Hepatocyte (in vitro differentiated cells): ENCODE results near the gene WDR70. TPM values are rescaled to one million over a fixed set of nuclear protein-coding genes. Genes with fewer than 3 reads are reported as not detected.
"Not testable (repeated sequence)": the region's sequence is repeated elsewhere in the genome, so short reads cannot be mapped to it uniquely, and the experiment has no call there.

Experiments
- DNase-seq: peaks from one replicate; pipeline ENCODE4 v3.0.0-alpha.2; 2016; ENCODE audit warnings: low spot score
- H2AFZ ChIP-seq: fragments of 200-600 bp; sonication (generic); 2 replicates; pipeline ENCODE4 v1.6.0; 2016; ENCODE audit warnings: antibody characterized with exemption, mild to moderate bottlenecking
- H3K27ac ChIP-seq: fragments of 200-600 bp; sonication (generic); 2 replicates; pipeline ENCODE4 v1.5.1; 2016; ENCODE audit warnings: mild to moderate bottlenecking
- H3K27me3 ChIP-seq: fragments of 200-600 bp; sonication (generic); 2 replicates; pipeline ENCODE4 v1.6.1; 2016
- H3K36me3 ChIP-seq: fragments of 200-600 bp; sonication (generic); replicated peaks from 2 replicates; pipeline ENCODE4 v1.5.1; 2016; ENCODE audit warnings: low read depth; ENCODE audit not compliant: insufficient read depth
- H3K4me1 ChIP-seq: fragments of 200-600 bp; sonication (generic); 2 replicates; pipeline ENCODE4 v1.5.1; 2016; ENCODE audit warnings: mild to moderate bottlenecking, moderate library complexity; ENCODE audit not compliant: insufficient read depth
- H3K4me2 ChIP-seq: fragments of 200-600 bp; sonication (generic); 2 replicates; pipeline ENCODE4 v1.6.0; 2016
- H3K4me3 ChIP-seq: fragments of 200-600 bp; sonication (generic); 2 replicates; pipeline ENCODE4 v1.5.1; 2016; ENCODE audit warnings: mild to moderate bottlenecking
- H3K79me2 ChIP-seq: fragments of 200-600 bp; sonication (generic); 2 replicates; pipeline ENCODE4 v1.6.0; 2017; ENCODE audit warnings: mild to moderate bottlenecking
- H3K9me2 ChIP-seq: fragments of 200-600 bp; sonication (generic); replicated peaks from 2 replicates; pipeline ENCODE4 v1.6.0; 2017; ENCODE audit warnings: mild to moderate bottlenecking; ENCODE audit not compliant: insufficient read depth
- H3K9me3 ChIP-seq: fragments of 200-600 bp; sonication (generic); 2 replicates; pipeline ENCODE4 v1.5.1; 2016; ENCODE audit warnings: low read depth, mild to moderate bottlenecking
- H4K20me1 ChIP-seq: fragments of 200-600 bp; sonication (generic); 2 replicates; pipeline ENCODE4 v1.6.0; 2016; ENCODE audit warnings: mild to moderate bottlenecking; ENCODE audit not compliant: insufficient read depth, poor library complexity, severe bottlenecking
- CTCF ChIP-seq: fragments of 200-600 bp; sonication (generic); IDR thresholded peaks from 2 replicates; pipeline ENCODE4 v1.5.1; 2016; ENCODE audit warnings: antibody characterized with exemption, mild to moderate bottlenecking; ENCODE audit not compliant: poor library complexity
- EZH2 ChIP-seq: fragments of 200-600 bp; sonication (generic); IDR thresholded peaks from 2 replicates; pipeline ENCODE4 v1.6.1; 2016; ENCODE audit warnings: antibody characterized with exemption, mild to moderate bottlenecking, borderline replicate concordance
- EZH2phosphoT487 ChIP-seq: fragments of 200-600 bp; sonication (generic); IDR thresholded peaks from one replicate; pipeline ENCODE4 v1.6.1; 2018; ENCODE audit warnings: antibody characterized with exemption, mild to moderate bottlenecking, low read depth, moderate library complexity; ENCODE audit not compliant: unreplicated experiment, severe bottlenecking
- WGBS: methylation state at CpG from one replicate; pipeline ENCODE4 v1.1.6; 2016; ENCODE audit warnings: low lambda C conversion rate; ENCODE audit errors: missing lambda C conversion rate; 5-methylcytosine and 5-hydroxymethylcytosine counted together
- polyA plus RNA-seq: library from polyadenylated mRNA; unstranded; fragments of >200 nt; fragmentation: Nextera tagmentation; extraction: Ambion mirVana; gene quantifications from 2 replicates; pipeline ENCODE4 v1.2.1, GENCODE V29; 2016
- total RNA-seq: library from RNA; depleted of rRNA; stranded (reverse); fragments of >200 nt; gene quantifications from 2 replicates; pipeline ENCODE4 v1.2.3, GENCODE V29; 2014

WDR70 gene
- total and polyA plus RNA-seq, 2 experiments from 2014 or later, result 22.3 to 37.0 TPM

DNA sequence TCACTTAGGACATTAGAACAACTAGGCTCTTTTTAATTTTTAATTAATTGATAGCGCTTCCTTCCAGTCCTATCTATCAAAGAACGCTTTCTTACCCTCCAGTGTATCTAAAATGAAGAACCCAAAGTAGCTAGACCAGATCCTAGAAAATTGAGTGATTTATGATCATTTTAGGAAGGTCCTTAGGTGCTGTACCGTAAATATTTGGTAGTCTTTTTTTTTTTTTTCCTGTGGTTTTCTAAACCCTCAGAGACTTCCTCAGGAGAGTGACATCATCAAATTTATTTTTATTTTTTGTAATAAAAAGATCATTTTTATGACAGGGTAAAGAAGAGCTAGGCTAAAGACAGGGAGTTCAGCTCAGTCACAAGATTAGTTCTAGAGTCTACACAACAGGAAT lies 197.4 kb downstream of the WDR70 start:
- no peaks in the 10 kb centered on the region for H3K27me3 ChIP-seq
- WGBS, result 94% methylated on average over 3 of the region's 3 CpGs
- no peak overlapping the region for H3K27ac ChIP-seq
- H3K9me3 ChIP-seq, result no peaks in the 10 kb centered on the region
- DNase-seq, result no peak
- no peak overlapping the region for H3K4me3 ChIP-seq
- H2AFZ ChIP-seq, result no peak overlapping the region
- no peak overlapping the region for H3K4me2 ChIP-seq
- H3K4me1 ChIP-seq, result peaks cover 6% of the 10 kb centered on the region
- TF ChIP-seq EZH2 (no peak), EZH2phosphoT487 (no peak), CTCF (no peak)
- H3K79me2 ChIP-seq, result no peaks in the 10 kb centered on the region
- H3K9me2 ChIP-seq, result no peaks in the 10 kb centered on the region
- no peaks in the 10 kb centered on the region for H3K36me3 ChIP-seq
- H4K20me1 ChIP-seq, result no peaks in the 10 kb centered on the region

DNA sequence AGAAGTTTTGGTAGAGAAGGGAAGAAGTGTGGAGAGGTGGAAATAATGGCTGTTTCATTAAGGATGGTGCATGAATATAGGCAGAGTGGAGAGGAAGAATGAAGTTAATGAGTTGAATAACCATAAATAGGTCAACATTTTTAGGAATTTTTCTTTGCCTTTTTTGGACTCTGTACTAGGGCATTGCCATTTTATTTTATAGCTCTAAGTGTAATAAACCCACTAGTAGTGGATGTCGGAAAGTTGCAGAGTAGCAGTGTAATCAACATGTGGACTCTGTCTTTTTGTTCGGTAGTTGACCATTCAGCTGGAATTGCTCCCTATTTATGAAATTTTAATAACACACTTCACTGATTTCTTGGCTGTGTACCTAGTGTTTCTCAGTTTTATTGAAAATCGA lies 199.1 kb downstream of the WDR70 start:
- Histone ChIP-seq H3K4me1 (peaks cover 6% of the 10 kb centered on the region), H4K20me1 (no peaks in the 10 kb centered on the region), H3K36me3 (no peaks in the 10 kb centered on the region), H3K79me2 (no peaks in the 10 kb centered on the region), H3K9me2 (no peaks in the 10 kb centered on the region), H3K27ac (no peak overlapping the region), H3K4me2 (no peak overlapping the region), H3K9me3 (no peaks in the 10 kb centered on the region), H2AFZ (no peak overlapping the region), H3K4me3 (no peak overlapping the region), H3K27me3 (no peaks in the 10 kb centered on the region)
- no peak for TF ChIP-seq EZH2
- TF ChIP-seq CTCF, result no peak
- no peak for TF ChIP-seq EZH2phosphoT487
- 93% methylated on average over 3 of the region's 3 CpGs for WGBS
- no peak for DNase-seq

DNA sequence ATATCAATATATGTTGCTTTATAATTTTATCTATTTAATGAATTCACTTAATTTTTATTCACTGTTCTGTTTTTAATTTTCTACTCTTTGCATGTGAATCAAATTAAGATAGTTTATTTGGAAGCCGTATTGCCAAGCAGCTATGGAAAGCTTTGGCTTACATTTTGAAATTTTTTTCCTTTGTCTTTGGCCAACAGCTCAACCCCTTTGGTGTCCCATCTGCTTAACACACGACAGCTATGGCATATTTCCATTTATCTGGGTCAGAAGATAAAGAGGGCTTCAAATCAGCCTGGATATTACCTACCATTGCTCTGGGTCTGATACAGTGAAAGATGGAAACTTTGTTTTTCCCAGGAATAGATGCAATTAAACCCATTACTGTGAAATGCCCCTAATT lies 201.0 kb downstream of the WDR70 start:
- no peaks in the 10 kb centered on the region for H3K79me2 ChIP-seq
- WGBS, result 79% methylated on average over 2 of the region's 2 CpGs
- H3K9me2 ChIP-seq, result no peaks in the 10 kb centered on the region
- H3K27me3 ChIP-seq, result no peaks in the 10 kb centered on the region
- H3K9me3 ChIP-seq, result no peaks in the 10 kb centered on the region
- no peak overlapping the region for H3K27ac ChIP-seq
- no peak for DNase-seq
- no peak overlapping the region for H3K4me3 ChIP-seq
- no peak for TF ChIP-seq EZH2phosphoT487
- TF ChIP-seq CTCF, result no peak
- TF ChIP-seq EZH2, result no peak
- no peak overlapping the region for H3K4me2 ChIP-seq
- no peak overlapping the region for H2AFZ ChIP-seq
- H3K4me1 ChIP-seq, result peaks cover 6% of the 10 kb centered on the region
- H4K20me1 ChIP-seq, result no peaks in the 10 kb centered on the region
- H3K36me3 ChIP-seq, result no peaks in the 10 kb centered on the region

DNA sequence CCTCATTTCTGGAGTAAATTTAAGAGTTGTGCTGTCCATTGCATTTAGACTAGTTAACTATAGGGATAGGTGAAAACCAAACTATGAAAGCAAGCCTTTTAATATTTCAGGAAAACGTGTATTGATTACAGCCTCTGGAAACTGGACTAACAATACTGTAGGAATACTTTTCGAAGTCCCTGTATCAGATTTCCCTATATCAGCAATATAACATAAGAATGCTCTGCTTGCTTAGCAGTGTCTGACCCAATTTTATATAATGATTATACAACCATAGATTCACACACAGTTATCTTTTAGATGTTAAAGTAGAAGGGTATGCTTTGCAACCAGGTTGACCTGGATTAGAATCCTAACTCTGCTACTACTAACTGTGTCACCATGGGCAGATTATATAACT lies 203.1 kb downstream of the WDR70 start:
- H3K27me3 ChIP-seq, result no peaks in the 10 kb centered on the region
- H4K20me1 ChIP-seq, result no peaks in the 10 kb centered on the region
- TF ChIP-seq EZH2 (no peak), EZH2phosphoT487 (no peak), CTCF (no peak)
- H3K9me2 ChIP-seq, result no peaks in the 10 kb centered on the region
- peaks cover 6% of the 10 kb centered on the region for H3K4me1 ChIP-seq
- no peak overlapping the region for H3K4me3 ChIP-seq
- no peak overlapping the region for H2AFZ ChIP-seq
- WGBS, result 97% methylated on average over 2 of the region's 2 CpGs
- H3K9me3 ChIP-seq, result no peaks in the 10 kb centered on the region
- DNase-seq, result no peak
- no peaks in the 10 kb centered on the region for H3K79me2 ChIP-seq
- H3K36me3 ChIP-seq, result no peaks in the 10 kb centered on the region
- no peak overlapping the region for H3K27ac ChIP-seq
- no peak overlapping the region for H3K4me2 ChIP-seq

DNA sequence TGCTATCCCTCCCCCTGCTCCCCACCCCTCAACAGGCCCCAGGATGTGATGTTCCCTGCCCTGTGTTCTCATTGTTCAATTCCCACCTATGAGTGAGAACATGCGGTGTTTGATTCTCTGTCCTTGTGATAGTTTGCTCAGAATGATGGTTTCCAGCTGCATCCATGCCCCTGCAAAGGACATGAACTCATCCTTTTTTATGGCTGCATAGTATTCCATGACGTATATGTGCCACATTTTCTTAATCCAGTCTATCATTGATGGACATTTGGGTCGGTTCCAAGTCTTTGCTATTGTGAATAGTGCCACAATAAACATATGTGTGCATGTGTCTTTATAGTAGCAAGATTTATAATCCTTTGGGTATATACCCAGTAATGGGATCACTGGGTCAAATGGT lies 214.2 kb downstream of the WDR70 start:
- H3K36me3 ChIP-seq, H3K9me2 ChIP-seq, H3K27ac ChIP-seq, H3K9me3 ChIP-seq, H3K4me2 ChIP-seq, H4K20me1 ChIP-seq, H3K79me2 ChIP-seq, H2AFZ ChIP-seq, DNase-seq, H3K4me1 ChIP-seq, H3K27me3 ChIP-seq, H3K4me3 ChIP-seq: not testable (repeated sequence)
- WGBS, result 94% methylated on average over 3 of the region's 3 CpGs
